NCI-H2171 treated with DMSO at 0.1 percent for 48 hours (cell line): ENCODE results near the gene PLCXD3.

Experiments
- DNase-seq: peaks from one replicate; lab custom pipeline; 2025; lab: John Stamatoyannopoulos, UW

PLCXD3 gene

DNA sequence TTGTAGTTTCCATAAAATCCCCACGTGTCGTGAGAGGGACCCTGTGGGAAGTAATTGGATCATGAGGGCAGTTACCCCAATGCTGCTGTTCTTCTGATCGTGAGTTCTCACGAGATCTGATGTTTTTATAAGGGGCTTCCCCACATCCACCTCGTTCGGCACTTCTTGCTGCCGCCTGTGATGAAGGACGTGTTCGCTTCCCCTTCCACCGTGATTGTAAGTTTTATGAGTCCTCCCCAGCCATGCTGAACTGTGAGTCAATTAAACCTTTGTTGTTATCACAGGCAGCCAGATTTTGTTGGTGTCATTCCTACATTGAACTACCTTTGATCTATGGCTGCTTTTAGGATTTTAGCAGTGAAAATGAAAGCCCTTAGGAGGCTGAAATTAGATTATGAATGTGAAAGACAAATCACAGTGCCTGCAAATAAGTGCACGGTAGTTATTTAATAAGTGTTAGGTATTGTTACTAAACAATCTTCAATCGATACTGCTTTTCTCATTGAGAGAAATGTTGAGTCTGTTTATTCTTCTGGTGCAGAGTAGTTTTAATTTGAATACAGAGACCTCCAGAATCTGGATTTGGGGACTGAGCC lies 229.1 kb downstream of the PLCXD3 start:
- no peak for DNase-seq

DNA sequence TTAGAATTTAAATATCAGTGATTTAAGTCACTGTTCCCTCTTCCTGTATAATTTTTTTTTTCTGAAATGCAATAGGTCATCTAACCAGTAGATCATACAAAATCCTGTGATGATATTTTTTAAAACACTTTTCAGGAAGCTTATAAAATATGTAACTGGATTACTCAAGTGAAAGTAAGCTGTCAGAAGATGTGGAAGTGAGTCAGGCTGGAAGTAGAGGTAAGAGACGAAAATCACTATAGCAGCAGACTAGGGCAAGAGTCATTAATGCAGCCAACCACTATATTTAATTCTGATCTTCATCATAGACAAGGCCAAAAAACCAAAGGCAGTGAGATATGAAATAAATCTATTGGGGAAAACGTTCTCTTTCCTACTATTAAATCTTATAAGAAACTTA lies 231.4 kb downstream of the PLCXD3 start:
- DNase-seq = no peak

DNA sequence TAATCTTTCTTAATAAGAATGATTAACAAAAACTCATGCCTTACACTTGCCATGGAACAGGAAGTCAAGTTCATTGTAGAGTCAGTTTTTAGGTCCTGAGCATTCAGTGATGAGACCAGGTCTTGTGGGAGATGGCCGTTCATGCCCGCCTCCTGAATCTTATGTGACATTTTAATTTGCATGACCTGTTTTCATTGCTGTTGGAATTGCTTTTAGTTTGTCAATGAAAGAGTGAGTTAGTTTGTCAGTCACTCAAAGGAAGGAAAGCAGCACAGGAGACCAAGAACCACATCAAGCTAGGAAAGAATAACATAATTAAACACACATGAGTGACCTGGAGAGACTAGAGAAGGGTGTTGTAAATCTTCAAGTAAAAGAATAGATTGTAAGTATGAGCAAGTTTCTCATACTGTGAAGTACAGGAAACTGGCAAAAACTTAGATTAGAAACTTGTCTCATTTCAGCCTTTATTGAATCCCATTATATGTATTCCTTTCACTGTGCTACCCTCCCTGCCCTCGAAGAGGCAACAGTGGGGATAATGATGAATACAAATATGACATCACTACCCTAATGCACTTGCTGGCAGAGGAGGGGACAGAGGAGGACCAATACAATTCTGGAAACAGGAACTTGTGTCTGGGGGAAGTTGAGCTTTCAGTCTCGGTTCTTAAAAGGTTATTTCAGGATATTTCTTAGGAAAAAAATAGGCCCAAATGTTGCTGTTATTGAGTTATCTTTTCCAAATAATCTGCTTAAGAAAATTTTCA lies 232.7 kb downstream of the PLCXD3 start:
- no peak for DNase-seq

GRCh38 chr5:41275813-41276512 lies 234.4 kb downstream of the PLCXD3 start:
- DNase-seq = no peak

- DNase-seq = peak; percentile 40
Observed at GRCh38 chr5:41270423-41271251, 239.8 kb downstream of the PLCXD3 start.

DNA sequence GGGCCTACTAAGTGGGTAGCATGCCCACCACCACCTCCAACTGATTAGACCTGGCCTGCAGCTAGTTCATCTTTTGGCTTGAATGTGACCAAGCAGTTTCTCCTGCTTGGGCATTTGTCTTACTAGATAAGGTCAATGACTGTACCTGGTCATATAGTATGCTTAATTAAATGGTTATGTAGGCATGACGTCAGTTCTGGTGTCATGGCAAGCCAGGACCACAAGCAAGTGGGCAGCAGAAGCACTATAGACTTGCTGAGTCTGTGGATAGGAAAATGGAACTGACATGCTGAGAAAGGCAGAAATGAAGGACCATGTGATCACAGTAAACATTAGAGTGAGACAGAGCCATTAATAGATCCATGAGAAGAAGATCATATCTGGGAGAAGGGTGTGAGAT lies 241.5 kb downstream of the PLCXD3 start:
- no peak for DNase-seq

GRCh38 chr5:41266377-41266776 lies 244.0 kb downstream of the PLCXD3 start:
- DNase-seq = no peak

GRCh38 chr5:41264019-41264418 lies 246.4 kb downstream of the PLCXD3 start:
- DNase-seq = no peak

DNA sequence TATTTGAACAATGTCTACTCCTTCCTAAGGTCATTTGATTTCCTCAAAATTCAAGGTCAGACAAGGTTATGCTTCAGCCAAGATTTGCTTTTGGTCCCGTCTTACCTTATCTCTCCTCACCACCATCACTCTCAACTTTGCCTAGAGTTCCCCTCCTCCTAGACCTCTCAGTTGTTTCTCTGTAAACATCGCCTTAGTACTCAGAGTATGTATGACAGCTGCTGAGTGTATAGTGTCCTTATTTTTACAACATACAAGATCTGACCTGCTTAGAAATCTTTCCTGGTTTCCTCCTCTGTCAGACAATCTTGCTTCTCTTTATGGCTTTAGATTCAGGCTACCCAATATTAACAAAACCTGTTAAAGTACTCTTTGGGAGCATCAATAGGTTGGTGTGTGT lies 247.1 kb downstream of the PLCXD3 start:
- no peak for DNase-seq
